GM12878 (cell line): ENCODE results near the gene ATXN2. TPM values are rescaled to one million over a fixed set of nuclear protein-coding genes. Genes with fewer than 3 reads are reported as not detected.

Source experiments
- ASH2L ChIP-seq: fragments of 300-600, 200-600 bp; sonication (generic); IDR thresholded peaks from 2 replicates; pipeline ENCODE4 v1.6.1; 2017; ENCODE audit warnings: low read depth, mild to moderate bottlenecking, borderline replicate concordance
- RAD51 ChIP-seq: fragments of 450-650 bp; IDR thresholded peaks from 2 replicates; pipeline ENCODE4 v1.6.1; 2016; ENCODE audit warnings: moderate library complexity, mild to moderate bottlenecking, inconsistent platforms
- RFX5 ChIP-seq: IDR thresholded peaks from 2 replicates; pipeline ENCODE4 v1.6.1; 2011; ENCODE audit warnings: low read depth, low read length, improper control_type of control experiment
- RUNX3 ChIP-seq: IDR thresholded peaks from 2 replicates; pipeline ENCODE4 v1.6.1; 2012; ENCODE audit warnings: low read length, inconsistent platforms
- SUPT20H ChIP-seq: IDR thresholded peaks from 2 replicates; pipeline ENCODE4 v1.6.1; 2011; ENCODE audit warnings: low read depth, mild to moderate bottlenecking, low read length, moderate library complexity, borderline replicate concordance; ENCODE audit not compliant: control insufficient read depth
- polyA plus RNA-seq, 11 experiments: library from polyadenylated mRNA; depleted of rRNA in 4 of 11; unstranded in 6 of 11; stranded (reverse) in 5 of 11; fragments of >200 nt; fragmentation: Nextera tagmentation in 4 of 11; fragmentation: Illumina TruSeq in 1 of 11; extraction: Ambion mirVana in 4 of 11; extraction: Trizol in 1 of 11; gene quantifications; 1 replicate in 1 of 11; 2 replicates in 10 of 11; pipeline versions ENCODE4 v1.2.1 to v1.2.3, GENCODE V29; 2011 to 2016; ENCODE audit warnings: inconsistent platforms in 2 of 11, missing spikeins in 2 of 11, low read depth in 1 of 11
- total RNA-seq, 4 experiments: library from RNA; depleted of rRNA in 3 of 4; stranded (reverse); fragments of >200 nt in 3 of 4; fragmentation: Illumina TruSeq in 1 of 4; extraction: Trizol in 1 of 4; gene quantifications; 2 replicates each; pipeline versions ENCODE4 v1.2.1 to v1.2.3, GENCODE V29; 2013 to 2021
- TF ChIP-seq, protein P1 (sequence below): fragments of 450-650 bp; conservative IDR thresholded peaks from 2 replicates; pipeline ENCODE4 v1.6.1; 2017; ENCODE audit warnings: mild to moderate bottlenecking, moderate library complexity
- TF ChIP-seq, protein P2 (sequence below): fragments of 450-650 bp; IDR thresholded peaks from 2 replicates; pipeline ENCODE4 v1.6.1; 2017; ENCODE audit warnings: mild to moderate bottlenecking, low read depth, inconsistent platforms; ENCODE audit not compliant: poor library complexity, severe bottlenecking
- TF ChIP-seq, protein P3 (sequence below): IDR thresholded peaks from 2 replicates; pipeline ENCODE4 v1.6.1; 2012; ENCODE audit warnings: improper control_type of control experiment, low read depth, low read length; ENCODE audit not compliant: insufficient replicate concordance

Gene ATXN2
- total and polyA plus RNA-seq, 10 of the 15 experiments (the other 5 are each of a cell fraction or from before 2014, with no cell fraction given), result 8.8 to 31.5 (median 19.0) TPM

DNA sequence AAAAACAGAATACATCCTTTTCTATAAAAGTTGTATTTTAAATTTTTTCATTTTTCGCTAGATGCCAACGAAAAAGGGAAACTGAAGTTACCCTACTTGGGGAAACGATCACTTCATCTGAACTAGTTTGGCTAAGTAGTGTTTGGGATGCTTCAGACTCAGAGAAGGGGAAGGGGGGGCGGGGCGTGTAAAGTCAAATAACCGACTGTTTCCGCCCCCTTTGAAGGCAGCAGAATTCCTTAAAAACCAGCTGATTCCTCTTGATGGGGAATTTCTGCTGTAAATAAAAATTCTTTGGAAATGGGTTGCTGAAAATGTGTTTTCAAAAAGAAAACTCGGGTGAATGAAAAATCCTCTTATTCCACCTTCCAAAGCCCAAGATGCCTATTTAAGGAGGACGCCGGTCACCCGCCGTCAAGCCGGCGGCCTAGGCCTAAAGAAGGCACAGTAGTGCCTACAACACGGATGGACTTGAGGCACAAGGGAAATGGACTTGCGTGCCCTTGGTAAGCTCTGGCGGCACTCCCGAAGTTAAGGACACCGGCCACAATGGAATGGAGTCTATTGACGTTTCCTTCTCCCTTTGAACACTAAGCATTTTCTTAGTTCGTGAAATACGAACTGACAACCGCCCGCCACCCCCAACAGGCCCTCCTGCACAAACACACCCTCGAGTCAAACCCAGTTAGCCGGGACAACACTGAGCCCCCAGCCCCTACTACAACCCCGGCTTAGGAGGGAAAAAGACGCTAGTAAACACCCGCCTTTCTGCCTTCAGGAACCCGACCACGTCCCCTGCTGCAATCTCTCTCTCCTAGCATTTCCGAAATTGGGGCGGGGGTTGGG lies 1.9 kb downstream of the ATXN2 start (continued):
- no peak for TF ChIP-seq SUPT20H
- TF ChIP-seq, protein P1, sequence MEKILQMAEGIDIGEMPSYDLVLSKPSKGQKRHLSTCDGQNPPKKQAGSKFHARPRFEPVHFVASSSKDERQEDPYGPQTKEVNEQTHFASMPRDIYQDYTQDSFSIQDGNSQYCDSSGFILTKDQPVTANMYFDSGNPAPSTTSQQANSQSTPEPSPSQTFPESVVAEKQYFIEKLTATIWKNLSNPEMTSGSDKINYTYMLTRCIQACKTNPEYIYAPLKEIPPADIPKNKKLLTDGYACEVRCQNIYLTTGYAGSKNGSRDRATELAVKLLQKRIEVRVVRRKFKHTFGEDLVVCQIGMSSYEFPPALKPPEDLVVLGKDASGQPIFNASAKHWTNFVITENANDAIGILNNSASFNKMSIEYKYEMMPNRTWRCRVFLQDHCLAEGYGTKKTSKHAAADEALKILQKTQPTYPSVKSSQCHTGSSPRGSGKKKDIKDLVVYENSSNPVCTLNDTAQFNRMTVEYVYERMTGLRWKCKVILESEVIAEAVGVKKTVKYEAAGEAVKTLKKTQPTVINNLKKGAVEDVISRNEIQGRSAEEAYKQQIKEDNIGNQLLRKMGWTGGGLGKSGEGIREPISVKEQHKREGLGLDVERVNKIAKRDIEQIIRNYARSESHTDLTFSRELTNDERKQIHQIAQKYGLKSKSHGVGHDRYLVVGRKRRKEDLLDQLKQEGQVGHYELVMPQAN, result no peak
- TF ChIP-seq, protein P2, sequence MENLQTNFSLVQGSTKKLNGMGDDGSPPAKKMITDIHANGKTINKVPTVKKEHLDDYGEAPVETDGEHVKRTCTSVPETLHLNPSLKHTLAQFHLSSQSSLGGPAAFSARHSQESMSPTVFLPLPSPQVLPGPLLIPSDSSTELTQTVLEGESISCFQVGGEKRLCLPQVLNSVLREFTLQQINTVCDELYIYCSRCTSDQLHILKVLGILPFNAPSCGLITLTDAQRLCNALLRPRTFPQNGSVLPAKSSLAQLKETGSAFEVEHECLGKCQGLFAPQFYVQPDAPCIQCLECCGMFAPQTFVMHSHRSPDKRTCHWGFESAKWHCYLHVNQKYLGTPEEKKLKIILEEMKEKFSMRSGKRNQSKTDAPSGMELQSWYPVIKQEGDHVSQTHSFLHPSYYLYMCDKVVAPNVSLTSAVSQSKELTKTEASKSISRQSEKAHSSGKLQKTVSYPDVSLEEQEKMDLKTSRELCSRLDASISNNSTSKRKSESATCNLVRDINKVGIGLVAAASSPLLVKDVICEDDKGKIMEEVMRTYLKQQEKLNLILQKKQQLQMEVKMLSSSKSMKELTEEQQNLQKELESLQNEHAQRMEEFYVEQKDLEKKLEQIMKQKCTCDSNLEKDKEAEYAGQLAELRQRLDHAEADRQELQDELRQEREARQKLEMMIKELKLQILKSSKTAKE, result no peak
- TF ChIP-seq RAD51, result no peak
- TF ChIP-seq, protein P3, sequence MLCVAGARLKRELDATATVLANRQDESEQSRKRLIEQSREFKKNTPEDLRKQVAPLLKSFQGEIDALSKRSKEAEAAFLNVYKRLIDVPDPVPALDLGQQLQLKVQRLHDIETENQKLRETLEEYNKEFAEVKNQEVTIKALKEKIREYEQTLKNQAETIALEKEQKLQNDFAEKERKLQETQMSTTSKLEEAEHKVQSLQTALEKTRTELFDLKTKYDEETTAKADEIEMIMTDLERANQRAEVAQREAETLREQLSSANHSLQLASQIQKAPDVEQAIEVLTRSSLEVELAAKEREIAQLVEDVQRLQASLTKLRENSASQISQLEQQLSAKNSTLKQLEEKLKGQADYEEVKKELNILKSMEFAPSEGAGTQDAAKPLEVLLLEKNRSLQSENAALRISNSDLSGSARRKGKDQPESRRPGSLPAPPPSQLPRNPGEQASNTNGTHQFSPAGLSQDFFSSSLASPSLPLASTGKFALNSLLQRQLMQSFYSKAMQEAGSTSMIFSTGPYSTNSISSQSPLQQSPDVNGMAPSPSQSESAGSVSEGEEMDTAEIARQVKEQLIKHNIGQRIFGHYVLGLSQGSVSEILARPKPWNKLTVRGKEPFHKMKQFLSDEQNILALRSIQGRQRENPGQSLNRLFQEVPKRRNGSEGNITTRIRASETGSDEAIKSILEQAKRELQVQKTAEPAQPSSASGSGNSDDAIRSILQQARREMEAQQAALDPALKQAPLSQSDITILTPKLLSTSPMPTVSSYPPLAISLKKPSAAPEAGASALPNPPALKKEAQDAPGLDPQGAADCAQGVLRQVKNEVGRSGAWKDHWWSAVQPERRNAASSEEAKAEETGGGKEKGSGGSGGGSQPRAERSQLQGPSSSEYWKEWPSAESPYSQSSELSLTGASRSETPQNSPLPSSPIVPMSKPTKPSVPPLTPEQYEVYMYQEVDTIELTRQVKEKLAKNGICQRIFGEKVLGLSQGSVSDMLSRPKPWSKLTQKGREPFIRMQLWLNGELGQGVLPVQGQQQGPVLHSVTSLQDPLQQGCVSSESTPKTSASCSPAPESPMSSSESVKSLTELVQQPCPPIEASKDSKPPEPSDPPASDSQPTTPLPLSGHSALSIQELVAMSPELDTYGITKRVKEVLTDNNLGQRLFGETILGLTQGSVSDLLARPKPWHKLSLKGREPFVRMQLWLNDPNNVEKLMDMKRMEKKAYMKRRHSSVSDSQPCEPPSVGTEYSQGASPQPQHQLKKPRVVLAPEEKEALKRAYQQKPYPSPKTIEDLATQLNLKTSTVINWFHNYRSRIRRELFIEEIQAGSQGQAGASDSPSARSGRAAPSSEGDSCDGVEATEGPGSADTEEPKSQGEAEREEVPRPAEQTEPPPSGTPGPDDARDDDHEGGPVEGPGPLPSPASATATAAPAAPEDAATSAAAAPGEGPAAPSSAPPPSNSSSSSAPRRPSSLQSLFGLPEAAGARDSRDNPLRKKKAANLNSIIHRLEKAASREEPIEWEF, result no peak
- TF ChIP-seq RFX5, result no peak
- peak; percentile 17; the same call in 1 of the 2 replicates for TF ChIP-seq RUNX3
- no peak for TF ChIP-seq ASH2L
